ENCODE data around the gene TCOF1.

- TF ChIP-seq POLR2AphosphoS5 (IDR thresholded peaks at IDR 0.05) (no peak), POLR2A (IDR thresholded peaks at IDR 0.05) (no peak), CTCF (IDR thresholded peaks at IDR 0.05) (no peak)
Measured at GRCh38 chr5:150397146-150397781, 39.8 kb downstream of the TCOF1 start.
